ENCODE measurements around the gene ATAD3B.
"Not testable (repeated sequence)": the region's sequence is repeated elsewhere in the genome, so short reads cannot be mapped to it uniquely, and the experiment has no call there.

The ATAD3B gene

DNA sequence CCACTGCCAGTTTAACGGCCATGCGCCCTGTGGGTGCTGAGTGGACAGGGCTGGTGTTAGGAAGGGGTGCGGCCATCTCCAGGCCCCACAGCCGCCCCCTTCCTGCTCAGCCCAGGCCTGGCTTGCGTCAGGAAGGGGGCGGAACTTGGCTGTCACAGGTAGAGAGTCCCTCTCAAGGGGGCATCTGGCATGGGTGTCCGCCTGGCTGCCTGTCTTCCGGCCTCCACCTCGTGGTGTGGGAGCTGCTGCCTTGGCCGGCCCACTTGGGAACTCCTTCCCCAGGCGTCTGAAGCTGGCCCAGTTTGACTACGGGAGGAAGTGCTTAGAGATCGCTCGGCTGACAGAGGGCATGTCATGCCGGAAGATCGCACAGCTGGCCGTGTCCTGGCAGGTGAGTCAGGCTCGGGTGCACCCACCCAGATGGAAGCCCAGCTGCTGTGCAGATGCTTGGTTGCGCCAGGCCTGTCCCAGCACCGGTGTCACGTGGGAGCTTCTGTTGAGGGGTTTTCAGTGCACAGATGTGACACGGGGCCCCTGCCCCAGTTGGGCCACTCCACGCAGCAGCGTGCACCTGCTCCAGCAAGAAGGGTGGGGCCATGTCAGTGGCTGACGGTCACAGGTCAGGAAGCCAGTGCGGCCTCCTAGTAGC lies 9.1 kb upstream of the ATAD3B start:
- Histone ChIP-seq H4K20me1 (ENCODE audit: insufficient read depth, low read length) (no peaks in the 10 kb centered on the region), H3K36me3 (ENCODE audit: insufficient read depth, low read length) (no peaks in the 10 kb centered on the region; the same call in 1 of the 2 replicates), H3K9ac (ENCODE audit: low read length) (peak overlapping the region; percentile 53; the same call in 1 of the 2 replicates)

DNA sequence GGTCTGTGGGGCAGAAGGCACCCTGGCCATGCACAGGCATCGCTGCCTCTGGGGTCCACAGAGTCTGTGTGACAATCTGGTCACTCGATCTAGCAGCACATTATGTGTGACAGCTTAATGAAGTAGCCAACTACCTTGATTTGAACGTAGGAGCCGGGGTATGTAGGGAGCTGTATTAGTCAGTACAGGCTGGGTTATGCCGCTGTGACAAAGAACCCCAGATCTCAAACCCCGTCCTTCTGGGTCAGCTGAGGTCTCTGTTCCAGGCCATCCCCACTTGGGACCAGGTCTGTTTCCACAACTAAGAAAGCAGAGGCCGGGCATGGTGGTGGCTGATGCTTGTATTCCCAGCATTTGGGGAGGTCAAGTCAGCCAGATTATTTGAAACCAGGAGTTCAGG lies 8.3 kb upstream of the ATAD3B start:
- Histone ChIP-seq H4K20me1 (ENCODE audit: insufficient read depth, low read length) (no peaks in the 10 kb centered on the region), H3K9ac (ENCODE audit: low read length) (no peak overlapping the region), H3K9me2 (ENCODE audit: low read depth, low read length) (no peaks in the 10 kb centered on the region), H3F3A (ENCODE audit: insufficient read depth, low read length) (no peaks in the 10 kb centered on the region), H3K27ac (ENCODE audit: low read depth, low read length, poor library complexity, severe bottlenecking) (no peak overlapping the region), H3K27me3 (ENCODE audit: insufficient read depth, low read length) (no peaks in the 10 kb centered on the region), H3K9me3 (ENCODE audit: low read length) (no peaks in the 10 kb centered on the region), H2AFZ (ENCODE audit: low read length) (no peak overlapping the region), H3K79me2 (ENCODE audit: insufficient read depth, low read length) (no peaks in the 10 kb centered on the region), H3K4me1 (ENCODE audit: insufficient read depth, low read length, severe bottlenecking) (peaks cover 16% of the 10 kb centered on the region), H3K4me2 (ENCODE audit: low read length) (no peak overlapping the region), H3K4me3 (ENCODE audit: low read depth, low read length, poor library complexity, severe bottlenecking) (no peak overlapping the region), H3K36me3 (ENCODE audit: insufficient read depth, low read length) (no peaks in the 10 kb centered on the region; the same call in 1 of the 2 replicates)
- TF ChIP-seq EZH2 (IDR thresholded peaks at IDR 0.05; ENCODE audit: borderline replicate concordance, low read length): no peak
- TF ChIP-seq, protein P1, sequence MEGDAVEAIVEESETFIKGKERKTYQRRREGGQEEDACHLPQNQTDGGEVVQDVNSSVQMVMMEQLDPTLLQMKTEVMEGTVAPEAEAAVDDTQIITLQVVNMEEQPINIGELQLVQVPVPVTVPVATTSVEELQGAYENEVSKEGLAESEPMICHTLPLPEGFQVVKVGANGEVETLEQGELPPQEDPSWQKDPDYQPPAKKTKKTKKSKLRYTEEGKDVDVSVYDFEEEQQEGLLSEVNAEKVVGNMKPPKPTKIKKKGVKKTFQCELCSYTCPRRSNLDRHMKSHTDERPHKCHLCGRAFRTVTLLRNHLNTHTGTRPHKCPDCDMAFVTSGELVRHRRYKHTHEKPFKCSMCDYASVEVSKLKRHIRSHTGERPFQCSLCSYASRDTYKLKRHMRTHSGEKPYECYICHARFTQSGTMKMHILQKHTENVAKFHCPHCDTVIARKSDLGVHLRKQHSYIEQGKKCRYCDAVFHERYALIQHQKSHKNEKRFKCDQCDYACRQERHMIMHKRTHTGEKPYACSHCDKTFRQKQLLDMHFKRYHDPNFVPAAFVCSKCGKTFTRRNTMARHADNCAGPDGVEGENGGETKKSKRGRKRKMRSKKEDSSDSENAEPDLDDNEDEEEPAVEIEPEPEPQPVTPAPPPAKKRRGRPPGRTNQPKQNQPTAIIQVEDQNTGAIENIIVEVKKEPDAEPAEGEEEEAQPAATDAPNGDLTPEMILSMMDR (IDR thresholded peaks at IDR 0.05; ENCODE audit: low read length): no peak

More for the DNA sequence above, 9.1 kb upstream of the ATAD3B start:
- Histone ChIP-seq H3K4me1 (ENCODE audit: insufficient read depth, low read length, severe bottlenecking) (peaks cover 16% of the 10 kb centered on the region), H3K9me3 (ENCODE audit: low read length) (no peaks in the 10 kb centered on the region), H3K4me3 (ENCODE audit: low read depth, low read length, poor library complexity, severe bottlenecking) (peak overlapping the region; percentile 49), H3K27me3 (ENCODE audit: insufficient read depth, low read length) (no peaks in the 10 kb centered on the region), H3K27ac (ENCODE audit: low read depth, low read length, poor library complexity, severe bottlenecking) (peak overlapping the region; percentile 69), H3F3A (ENCODE audit: insufficient read depth, low read length) (no peaks in the 10 kb centered on the region), H2AFZ (ENCODE audit: low read length) (no peak overlapping the region), H3K4me2 (ENCODE audit: low read length) (peak overlapping the region; percentile 60), H3K79me2 (ENCODE audit: insufficient read depth, low read length) (no peaks in the 10 kb centered on the region), H3K9me2 (ENCODE audit: low read depth, low read length) (no peaks in the 10 kb centered on the region)
- TF ChIP-seq EZH2 (IDR thresholded peaks at IDR 0.05; ENCODE audit: borderline replicate concordance, low read length): no peak
- TF ChIP-seq, protein P1 (IDR thresholded peaks at IDR 0.05; ENCODE audit: low read length): no peak

DNA sequence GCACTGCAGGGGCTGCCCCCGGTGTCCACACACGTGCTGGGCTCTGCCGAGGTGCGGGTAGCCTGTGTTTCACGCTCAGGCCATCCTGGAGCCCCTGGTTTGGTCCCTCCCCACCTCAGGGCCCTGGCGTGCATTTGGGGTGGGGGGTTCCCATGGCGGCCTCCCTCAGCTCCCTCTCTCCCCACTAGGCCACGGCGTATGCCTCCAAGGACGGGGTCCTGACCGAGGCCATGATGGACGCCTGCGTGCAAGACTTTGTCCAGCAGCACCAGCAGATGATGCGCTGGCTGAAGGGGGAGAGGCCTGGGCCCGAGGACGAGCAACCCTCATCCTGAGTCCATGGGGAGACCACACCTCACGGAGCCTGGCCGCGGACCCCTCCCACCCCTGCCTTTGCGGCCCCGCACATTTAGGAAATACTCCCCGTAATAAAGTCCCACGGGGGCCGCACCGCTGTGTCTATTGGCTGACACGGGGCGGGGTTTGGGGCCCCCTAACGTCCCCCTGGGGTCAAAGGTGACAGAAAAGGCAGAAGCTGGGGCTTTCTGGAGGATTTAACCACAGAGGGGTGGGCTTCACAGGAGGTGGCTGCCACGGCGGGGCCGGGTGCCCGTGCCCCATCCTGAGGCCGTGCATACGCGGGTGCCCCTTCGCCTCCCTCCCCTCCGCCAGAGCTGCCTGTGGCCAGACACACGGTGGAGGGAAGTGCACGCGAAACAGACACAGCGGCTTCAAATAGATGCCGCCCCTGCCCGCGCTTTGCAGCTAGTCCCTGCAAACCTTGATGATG lies 3.2 kb upstream of the ATAD3B start:
- not testable (repeated sequence) for H3F3A ChIP-seq (ENCODE audit: insufficient read depth, low read length); H3K4me2 ChIP-seq (ENCODE audit: low read length); H3K36me3 ChIP-seq (ENCODE audit: insufficient read depth, low read length); H3K27me3 ChIP-seq (ENCODE audit: insufficient read depth, low read length); H3K9me2 ChIP-seq (ENCODE audit: low read depth, low read length); H4K20me1 ChIP-seq (ENCODE audit: insufficient read depth, low read length); H3K4me3 ChIP-seq (ENCODE audit: low read depth, low read length, poor library complexity, severe bottlenecking); H3K9ac ChIP-seq (ENCODE audit: low read length); H3K27ac ChIP-seq (ENCODE audit: low read depth, low read length, poor library complexity, severe bottlenecking); H3K9me3 ChIP-seq (ENCODE audit: low read length); H2AFZ ChIP-seq (ENCODE audit: low read length)
- peaks cover 20% of the 10 kb centered on the region for H3K4me1 ChIP-seq (ENCODE audit: insufficient read depth, low read length, severe bottlenecking)
- H3K79me2 ChIP-seq (ENCODE audit: insufficient read depth, low read length): peaks cover 11% of the 10 kb centered on the region

All from OCI-LY1 (cell line).